Tibial nerve (tissue), 4 donors: Measurements from ENCODE around the gene CDH16.

Experiments
- CTCF ChIP-seq, 5 experiments: fragments of 200-600 bp in 3 of 5; fragments of 450-650 bp in 2 of 5; sonication (generic) in 3 of 5; IDR thresholded peaks; one replicate each; pipeline ENCODE4 v1.5.1; 2016 to 2019; ENCODE audit warnings: antibody characterized with exemption in 5 of 5, mild to moderate bottlenecking in 3 of 5, moderate library complexity in 2 of 5
- EP300 ChIP-seq, 2 donors: sonication (generic); formaldehyde crosslinking; IDR thresholded peaks; one replicate each; pipeline ENCODE4 v1.6.1; 2017; ENCODE audit warnings: antibody characterized with exemption in 2 of 2, mild to moderate bottlenecking in 1 of 2
- POLR2A ChIP-seq, 2 donors: fragments of 450-650 bp; IDR thresholded peaks; one replicate each; pipeline ENCODE4 v1.6.1; 2017; ENCODE audit warnings: antibody characterized with exemption in 2 of 2, mild to moderate bottlenecking in 2 of 2, moderate library complexity in 2 of 2

DNA sequence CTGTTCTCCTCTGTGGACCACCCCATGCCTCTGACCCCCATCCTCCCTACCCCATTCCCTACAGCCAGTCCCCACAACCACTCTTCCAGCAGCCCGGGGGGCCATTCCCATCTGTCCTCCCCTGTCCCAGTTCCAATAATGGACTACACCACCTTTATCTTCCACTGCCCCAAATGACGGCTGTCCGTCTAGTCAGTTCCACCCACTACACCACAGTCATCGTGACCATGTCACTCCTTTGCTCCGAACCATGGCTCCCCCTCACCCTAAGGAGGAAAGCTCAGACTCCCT is 23.1 kb downstream of the CDH16 start:
- TF ChIP-seq CTCF (IDR thresholded peaks at IDR 0.05) (no peak), POLR2A (IDR thresholded peaks at IDR 0.05) (no peak), EP300 (IDR thresholded peaks at IDR 0.05) (no peak)
